Adrenal gland (tissue), 12 donors: ENCODE measurements around the gene DCX. TPM values are rescaled to one million over a fixed set of nuclear protein-coding genes. Genes with fewer than 3 reads are reported as not detected.

Source experiments
- DNase-seq, 7 donors: peaks; one replicate each; pipeline ENCODE4 v3.0.0-alpha.2; 2019 to 2020
- H3K27ac ChIP-seq, 5 donors: fragments of 200-600 bp; sonication (generic) in 4 of 5; 1 replicate in 3 of 5; 2 replicates in 2 of 5; pipeline versions ENCODE4 v1.5.1 to v1.8.0; 2016 to 2020; ENCODE audit warnings: mild to moderate bottlenecking in 1 of 5
- H3K27me3 ChIP-seq: fragments of 200-600 bp; 2 replicates; pipeline ENCODE4 v1.8.0; 2021
- H3K36me3 ChIP-seq, 2 donors: fragments of 200-600 bp; replicated peaks in 1 of 2; 1 replicate in 1 of 2; 2 replicates in 1 of 2; pipeline versions ENCODE4 v1.5.1 to v1.8.0; 2018 to 2022
- H3K4me1 ChIP-seq, 2 donors: fragments of 200-600 bp; replicated peaks in 1 of 2; 1 replicate in 1 of 2; 2 replicates in 1 of 2; pipeline versions ENCODE4 v1.5.1 to v1.8.0; 2018 to 2021
- H3K4me3 ChIP-seq, 4 donors: fragments of 200-600 bp; sonication (generic) in 3 of 4; one replicate each; pipeline ENCODE4 v1.5.1; 2016 to 2018
- H3K9me3 ChIP-seq, 3 donors: fragments of 200-600 bp; sonication (generic) in 1 of 3; replicated peaks in 1 of 3; 1 replicate in 2 of 3; 2 replicates in 1 of 3; pipeline versions ENCODE4 v1.5.1 to v1.8.0; 2016 to 2021
- POLR2A ChIP-seq, 2 donors: fragments of 450-650 bp; IDR thresholded peaks; one replicate each; pipeline ENCODE4 v1.6.1; 2017; ENCODE audit warnings: antibody characterized with exemption in 2 of 2, mild to moderate bottlenecking in 2 of 2, moderate library complexity in 1 of 2
- WGBS, 4 donors: extraction: QIAGEN DNeasy Blood & Tissue Kit in 2 of 4; methylation state at CpG; one replicate each; pipeline versions ENCODE4 v1.1.5 to v1.1.7; 2013 to 2017; 5-methylcytosine and 5-hydroxymethylcytosine counted together
- intact Hi-C, 2 donors: fragments of 100-400 bp; cut with DNase I; formaldehyde crosslinking; loops; one replicate each; pipeline versions ENCODE4 v1.14.1 to v1.15.0; 2022 to 2023
- polyA plus RNA-seq, 3 donors: library from polyadenylated mRNA; stranded (reverse); fragments of 200-250 nt in 2 of 3; fragments of 350-450 nt in 1 of 3; fragmentation: Illumina TruSeq in 1 of 3; extraction: RNeasy Lipid Tissue Mini Kit (QIAGEN cat#74804) in 1 of 3; gene quantifications; one replicate each; pipeline ENCODE4 v1.2.3, GENCODE V29; 2013 to 2014
- total RNA-seq, 9 donors: library from RNA; depleted of rRNA in 4 of 9; stranded (reverse); fragments of >200 nt in 4 of 9; fragments of 120-200 nt in 1 of 9; fragmentation: NEBNext Ultra II Directional in 1 of 9; extraction: Animal tissue kit (Norgen Biotek cat#: 25700) in 1 of 9; gene quantifications; one replicate each; pipeline versions ENCODE4 v1.1.0 to v1.2.4, GENCODE V29; 2013 to 2023
- TF ChIP-seq, protein P1 (sequence below), 6 experiments: fragments of 450-650 bp in 4 of 6; fragments of 200-600 bp in 2 of 6; sonication (generic) in 1 of 6; IDR thresholded peaks; 1 replicate in 5 of 6; 2 replicates in 1 of 6; pipeline versions ENCODE4 v1.5.1 to v1.8.0; 2016 to 2021; ENCODE audit warnings: antibody characterized with exemption in 6 of 6, mild to moderate bottlenecking in 2 of 6, moderate library complexity in 1 of 6
- donor health status: healthy with polysubstance abuse.
- donor health status: Bipolar disorder and iron deficiency.
- donor health status: DM: yes; HTN: yes; CAD: no.
- donor health status: DM: no; HTN: no; CAD: no.
- donor health status: DM: no; HTN: no; CAD: no.
- donor health status: DM: yes; HTN: yes; CAD: no.

The DCX gene
- total and polyA plus RNA-seq, 12 donors: 0.04 to 2.9 (median 0.24) TPM; not detected in 5

DNA sequence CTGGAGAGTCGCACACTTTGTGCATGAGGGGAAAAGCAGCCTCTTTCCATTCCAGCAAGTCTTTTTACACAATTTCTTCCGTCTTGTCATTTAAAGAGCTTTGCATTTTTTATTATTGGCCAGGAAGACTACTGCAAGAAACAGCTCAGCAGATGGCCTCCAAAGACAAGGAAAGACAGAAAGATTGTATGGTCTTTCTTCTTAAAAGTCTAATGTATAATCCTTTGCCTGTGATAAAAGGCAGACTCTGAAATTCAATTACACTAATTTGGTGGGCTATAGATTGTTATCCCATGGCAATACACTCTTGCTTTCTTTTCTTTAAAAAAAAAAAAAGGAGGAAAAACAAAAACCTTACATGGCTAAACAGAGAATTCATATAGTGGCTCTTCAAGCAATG lies 147.6 kb downstream of the DCX start:
- no peak overlapping the region for H3K27ac ChIP-seq
- no peaks in the 10 kb centered on the region for H3K9me3 ChIP-seq
- peaks cover 11% of the 10 kb centered on the region for H3K27me3 ChIP-seq
- H3K4me3 ChIP-seq: no peak overlapping the region
- DNase-seq: no peak
- H3K36me3 ChIP-seq: no peaks in the 10 kb centered on the region
- no peaks in the 10 kb centered on the region for H3K4me1 ChIP-seq
- intact Hi-C loops: no loop called here
- TF ChIP-seq, protein P1, sequence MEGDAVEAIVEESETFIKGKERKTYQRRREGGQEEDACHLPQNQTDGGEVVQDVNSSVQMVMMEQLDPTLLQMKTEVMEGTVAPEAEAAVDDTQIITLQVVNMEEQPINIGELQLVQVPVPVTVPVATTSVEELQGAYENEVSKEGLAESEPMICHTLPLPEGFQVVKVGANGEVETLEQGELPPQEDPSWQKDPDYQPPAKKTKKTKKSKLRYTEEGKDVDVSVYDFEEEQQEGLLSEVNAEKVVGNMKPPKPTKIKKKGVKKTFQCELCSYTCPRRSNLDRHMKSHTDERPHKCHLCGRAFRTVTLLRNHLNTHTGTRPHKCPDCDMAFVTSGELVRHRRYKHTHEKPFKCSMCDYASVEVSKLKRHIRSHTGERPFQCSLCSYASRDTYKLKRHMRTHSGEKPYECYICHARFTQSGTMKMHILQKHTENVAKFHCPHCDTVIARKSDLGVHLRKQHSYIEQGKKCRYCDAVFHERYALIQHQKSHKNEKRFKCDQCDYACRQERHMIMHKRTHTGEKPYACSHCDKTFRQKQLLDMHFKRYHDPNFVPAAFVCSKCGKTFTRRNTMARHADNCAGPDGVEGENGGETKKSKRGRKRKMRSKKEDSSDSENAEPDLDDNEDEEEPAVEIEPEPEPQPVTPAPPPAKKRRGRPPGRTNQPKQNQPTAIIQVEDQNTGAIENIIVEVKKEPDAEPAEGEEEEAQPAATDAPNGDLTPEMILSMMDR (IDR thresholded peaks at IDR 0.05): no peak
- no peak for TF ChIP-seq POLR2A (IDR thresholded peaks at IDR 0.05)
- 52 to 76% (median 54%) methylated on average over 2 of the region's 2 CpGs for WGBS, 4 donors

- intact Hi-C loops: no loop called here
- Histone ChIP-seq H3K4me3 (no peak overlapping the region), H3K4me1 (no peaks in the 10 kb centered on the region), H3K27me3 (peaks cover 11% of the 10 kb centered on the region), H3K36me3 (no peaks in the 10 kb centered on the region), H3K9me3 (no peaks in the 10 kb centered on the region), H3K27ac (no peak overlapping the region)
- 27 to 63% (median 46%) methylated on average over 3 of the region's 3 CpGs for WGBS, 4 donors
- DNase-seq: no peak
- TF ChIP-seq, protein P1 (IDR thresholded peaks at IDR 0.05): no peak
- no peak for TF ChIP-seq POLR2A (IDR thresholded peaks at IDR 0.05)
These were observed 149.9 kb downstream of the DCX start for GRCh38 chrX:111262086-111262485.

DNA sequence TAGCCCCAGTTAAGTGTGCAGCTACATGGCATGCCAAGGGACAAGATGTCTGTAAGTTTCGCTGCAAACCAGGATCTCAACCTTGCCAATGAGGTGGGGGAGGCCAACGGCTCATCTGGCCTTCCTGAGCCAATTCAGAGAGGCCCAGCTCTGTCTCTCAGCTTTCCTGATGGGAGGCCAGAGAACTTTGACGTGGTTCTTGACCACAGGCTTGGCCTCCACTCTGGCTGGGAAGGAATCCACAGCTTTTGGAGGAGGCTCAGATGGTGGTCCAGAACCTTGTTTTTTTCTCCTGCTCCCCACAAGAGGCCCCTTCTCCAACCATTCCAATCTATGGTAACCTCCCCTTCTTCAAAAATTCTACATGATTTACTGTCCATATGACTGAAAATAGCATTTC lies 151.5 kb downstream of the DCX start:
- TF ChIP-seq POLR2A (IDR thresholded peaks at IDR 0.05): no peak
- TF ChIP-seq, protein P1 (IDR thresholded peaks at IDR 0.05): no peak
- Histone ChIP-seq H3K9me3 (no peaks in the 10 kb centered on the region), H3K27me3 (peaks cover 4% of the 10 kb centered on the region), H3K36me3 (no peaks in the 10 kb centered on the region), H3K27ac (no peak overlapping the region), H3K4me3 (no peak overlapping the region), H3K4me1 (no peaks in the 10 kb centered on the region)
- intact Hi-C loops: no loop called here
- no peak for DNase-seq
- 52 to 89% (median 71%) methylated on average over 3 of the region's 3 CpGs for WGBS, 4 donors

- no peaks in the 10 kb centered on the region for H3K9me3 ChIP-seq
- no peaks in the 10 kb centered on the region for H3K36me3 ChIP-seq
- no peak for DNase-seq
- H3K4me1 ChIP-seq: no peaks in the 10 kb centered on the region
- no peak overlapping the region for H3K27ac ChIP-seq
- H3K27me3 ChIP-seq: peaks cover 4% of the 10 kb centered on the region
- intact Hi-C loops: no loop called here
- 54 to 72% (median 63%) methylated on average over 3 of the region's 3 CpGs for WGBS, 4 donors
- no peak overlapping the region for H3K4me3 ChIP-seq
- TF ChIP-seq, protein P1 (IDR thresholded peaks at IDR 0.05): no peak
- no peak for TF ChIP-seq POLR2A (IDR thresholded peaks at IDR 0.05)
These were observed 152.4 kb downstream of the DCX start for GRCh38 chrX:111259559-111259958.
